SU-DHL-6 (cell line): ENCODE measurements around the gene CMTM7.

ENCODE experiments used
- H2AFZ ChIP-seq: fragments of 200-600 bp; sonication (generic); 2 replicates; pipeline ENCODE4 v1.6.1; 2014; ENCODE audit warnings: low read depth, mild to moderate bottlenecking, moderate library complexity, mixed read lengths, antibody characterized with exemption, low read length; ENCODE audit not compliant: severe bottlenecking
- H3F3A ChIP-seq: fragments of 200-600 bp; shearing (Covaris generic); 2 replicates; pipeline ENCODE4 v1.6.0; 2016; ENCODE audit warnings: antibody characterized with exemption, mild to moderate bottlenecking; ENCODE audit not compliant: insufficient read depth
- H3K27ac ChIP-seq: fragments of 200-600 bp; sonication (generic); 2 replicates; pipeline ENCODE4 v1.5.1; 2016; ENCODE audit warnings: low read depth, mild to moderate bottlenecking, low read length, moderate library complexity, mixed read lengths
- H3K27me3 ChIP-seq: fragments of 200-600 bp; sonication (generic), shearing (Covaris generic); 2 replicates; pipeline ENCODE4 v1.6.0; 2014; ENCODE audit warnings: mild to moderate bottlenecking, low read length
- H3K36me3 ChIP-seq: fragments of 200-600 bp; sonication (generic); 2 replicates; pipeline ENCODE4 v1.6.1; 2014; ENCODE audit warnings: mild to moderate bottlenecking, low read length, mixed read lengths
- H3K4me2 ChIP-seq: fragments of 300-600, 200-600 bp; shearing (Covaris generic), sonication (generic); 2 replicates; pipeline ENCODE4 v1.6.0; 2014; ENCODE audit warnings: low read length, low read depth, mild to moderate bottlenecking; ENCODE audit not compliant: poor library complexity, severe bottlenecking
- H3K4me3 ChIP-seq: fragments of 200-600 bp; sonication (generic); 2 replicates; pipeline ENCODE4 v1.5.1; 2014; ENCODE audit warnings: antibody characterized with exemption, low read length, mild to moderate bottlenecking, mixed read lengths; ENCODE audit not compliant: insufficient read depth, poor library complexity, severe bottlenecking
- H3K79me2 ChIP-seq: fragments of 200-600 bp; sonication (generic); 2 replicates; pipeline ENCODE4 v1.6.1; 2014; ENCODE audit warnings: mild to moderate bottlenecking, low read length, moderate library complexity; ENCODE audit not compliant: insufficient read depth
- H3K9ac ChIP-seq: fragments of 200-600 bp; sonication (generic); 2 replicates; pipeline ENCODE4 v1.7.0; 2014; ENCODE audit warnings: mild to moderate bottlenecking, low read length
- H3K9me2 ChIP-seq: fragments of 200-600 bp; sonication (generic); replicated peaks from 2 replicates; pipeline ENCODE4 v1.6.1; 2014; ENCODE audit warnings: low read length; ENCODE audit not compliant: insufficient read depth
- H3K9me3 ChIP-seq: fragments of 200-600 bp; sonication (generic); 2 replicates; pipeline ENCODE4 v1.6.1; 2014; ENCODE audit warnings: low read length, mixed read lengths; ENCODE audit not compliant: insufficient read depth
- H4K20me1 ChIP-seq: fragments of 200-600 bp; sonication (generic); 2 replicates; pipeline ENCODE4 v1.6.1; 2014; ENCODE audit warnings: low read depth, mild to moderate bottlenecking, antibody characterized with exemption, low read length, moderate library complexity, mixed read lengths
- EZH2phosphoT487 ChIP-seq: fragments of 200-600 bp; sonication (generic), shearing (Covaris generic); conservative IDR thresholded peaks from 2 replicates; pipeline ENCODE4 v1.6.1; 2018; ENCODE audit warnings: mild to moderate bottlenecking, antibody characterized with exemption, low read length, moderate library complexity, mixed read lengths
- TF ChIP-seq, protein P1 (sequence below): fragments of 200-600 bp; sonication (generic); IDR thresholded peaks from one replicate; pipeline ENCODE4 v1.5.1; 2017; ENCODE audit warnings: antibody characterized with exemption, mild to moderate bottlenecking, low read length, moderate library complexity; ENCODE audit not compliant: insufficient read depth, poor library complexity, severe bottlenecking

Gene CMTM7

DNA sequence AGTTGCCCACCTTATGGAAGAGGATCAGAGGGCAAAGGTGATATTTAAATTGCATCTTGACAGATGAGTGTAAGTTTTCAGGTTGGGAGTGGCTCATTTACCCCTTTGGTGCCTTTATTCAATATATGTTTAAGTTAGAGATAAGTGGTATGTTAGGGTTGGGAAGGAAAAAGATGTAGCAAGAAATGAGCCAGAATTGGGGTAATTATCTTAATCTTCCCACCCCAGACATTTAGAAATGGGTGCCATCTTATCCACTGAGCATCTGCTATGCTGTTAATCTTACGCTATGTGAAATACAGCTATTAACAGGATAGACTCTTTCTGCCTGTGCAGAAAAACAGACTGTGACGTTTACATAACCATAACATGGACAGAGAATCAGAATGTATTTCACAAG, 6.3 kb downstream of the CMTM7 start:
- H3K27ac ChIP-seq = no peak overlapping the region
- no peak overlapping the region for H2AFZ ChIP-seq
- H4K20me1 ChIP-seq = no peaks in the 10 kb centered on the region
- H3K4me2 ChIP-seq = no peak overlapping the region
- H3K36me3 ChIP-seq = no peaks in the 10 kb centered on the region
- no peaks in the 10 kb centered on the region for H3K9me3 ChIP-seq
- H3K79me2 ChIP-seq = no peaks in the 10 kb centered on the region
- H3K9ac ChIP-seq = no peak overlapping the region
- no peaks in the 10 kb centered on the region for H3F3A ChIP-seq
- no peaks in the 10 kb centered on the region for H3K27me3 ChIP-seq
- H3K9me2 ChIP-seq = no peaks in the 10 kb centered on the region
- no peak overlapping the region for H3K4me3 ChIP-seq
- no peak for TF ChIP-seq EZH2phosphoT487
- TF ChIP-seq, protein P1, sequence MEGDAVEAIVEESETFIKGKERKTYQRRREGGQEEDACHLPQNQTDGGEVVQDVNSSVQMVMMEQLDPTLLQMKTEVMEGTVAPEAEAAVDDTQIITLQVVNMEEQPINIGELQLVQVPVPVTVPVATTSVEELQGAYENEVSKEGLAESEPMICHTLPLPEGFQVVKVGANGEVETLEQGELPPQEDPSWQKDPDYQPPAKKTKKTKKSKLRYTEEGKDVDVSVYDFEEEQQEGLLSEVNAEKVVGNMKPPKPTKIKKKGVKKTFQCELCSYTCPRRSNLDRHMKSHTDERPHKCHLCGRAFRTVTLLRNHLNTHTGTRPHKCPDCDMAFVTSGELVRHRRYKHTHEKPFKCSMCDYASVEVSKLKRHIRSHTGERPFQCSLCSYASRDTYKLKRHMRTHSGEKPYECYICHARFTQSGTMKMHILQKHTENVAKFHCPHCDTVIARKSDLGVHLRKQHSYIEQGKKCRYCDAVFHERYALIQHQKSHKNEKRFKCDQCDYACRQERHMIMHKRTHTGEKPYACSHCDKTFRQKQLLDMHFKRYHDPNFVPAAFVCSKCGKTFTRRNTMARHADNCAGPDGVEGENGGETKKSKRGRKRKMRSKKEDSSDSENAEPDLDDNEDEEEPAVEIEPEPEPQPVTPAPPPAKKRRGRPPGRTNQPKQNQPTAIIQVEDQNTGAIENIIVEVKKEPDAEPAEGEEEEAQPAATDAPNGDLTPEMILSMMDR = no peak

DNA sequence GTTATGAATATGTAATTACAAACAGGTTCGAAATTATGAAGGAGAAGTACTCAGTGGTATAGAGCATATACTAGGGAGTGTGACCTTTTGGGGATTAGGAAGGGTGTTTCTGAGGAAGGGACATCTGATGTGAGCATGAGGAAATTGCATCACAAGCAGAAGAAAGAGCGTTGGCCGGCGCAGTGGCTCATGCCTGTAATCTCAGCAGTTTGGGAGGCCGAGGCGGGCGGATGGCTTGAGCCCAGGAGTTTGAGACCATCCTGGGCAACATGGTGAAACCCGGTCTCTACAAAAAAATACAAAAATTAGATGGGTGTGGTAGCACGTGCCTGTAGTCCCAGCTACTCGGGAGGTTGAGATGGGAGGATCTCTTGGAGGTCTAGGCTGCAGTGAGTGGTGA, 6.9 kb downstream of the CMTM7 start:
- Histone ChIP-seq H3K9me2 (no peaks in the 10 kb centered on the region), H3K9me3 (no peaks in the 10 kb centered on the region), H4K20me1 (no peaks in the 10 kb centered on the region), H3K79me2 (no peaks in the 10 kb centered on the region), H3K4me2 (no peak overlapping the region), H3K27ac (no peak overlapping the region), H3F3A (no peaks in the 10 kb centered on the region), H2AFZ (no peak overlapping the region), H3K27me3 (no peaks in the 10 kb centered on the region), H3K9ac (no peak overlapping the region), H3K4me3 (no peak overlapping the region), H3K36me3 (no peaks in the 10 kb centered on the region)
- TF ChIP-seq, protein P1 = no peak
- TF ChIP-seq EZH2phosphoT487 = no peak

DNA sequence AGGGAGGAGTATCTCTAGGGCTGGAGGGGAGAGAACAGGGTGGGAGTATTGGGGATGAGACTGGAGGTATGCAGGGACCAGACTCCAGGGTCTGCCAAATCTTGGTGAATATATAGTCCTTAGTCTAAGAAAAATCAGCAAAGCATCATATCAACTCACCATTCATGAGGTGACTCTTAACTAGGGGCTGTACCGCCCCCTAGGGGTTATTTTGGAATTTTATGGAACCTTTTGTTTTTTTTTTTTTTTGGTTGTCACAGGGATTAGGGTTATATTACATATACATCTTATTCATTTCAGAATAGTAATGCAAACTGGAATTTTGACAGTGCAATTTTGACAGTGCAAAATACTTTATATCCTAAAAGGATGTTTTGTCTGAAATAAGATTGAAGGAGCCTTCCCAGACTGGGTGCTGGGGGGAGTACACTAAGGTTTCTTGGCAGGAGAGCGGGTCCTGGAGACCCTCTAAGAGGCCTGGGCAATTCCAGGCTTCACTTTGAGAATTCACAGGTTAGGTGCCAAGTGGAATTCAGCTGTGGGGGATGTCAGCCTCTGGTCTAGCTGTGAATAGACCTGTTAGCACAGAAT, 7.5 kb downstream of the CMTM7 start:
- Histone ChIP-seq H3K9me3 (no peaks in the 10 kb centered on the region), H3K27me3 (no peaks in the 10 kb centered on the region), H3K9me2 (no peaks in the 10 kb centered on the region), H3K36me3 (no peaks in the 10 kb centered on the region), H3K9ac (no peak overlapping the region), H2AFZ (no peak overlapping the region), H3K27ac (no peak overlapping the region), H3K4me2 (no peak overlapping the region), H3K79me2 (no peaks in the 10 kb centered on the region), H4K20me1 (no peaks in the 10 kb centered on the region), H3K4me3 (no peak overlapping the region), H3F3A (no peaks in the 10 kb centered on the region)
- TF ChIP-seq, protein P1 = no peak
- no peak for TF ChIP-seq EZH2phosphoT487
